Endothelial cell of umbilical vein (primary cell): ENCODE data around the gene PLXNA1. TPM values are rescaled to one million over a fixed set of nuclear protein-coding genes. Genes with fewer than 3 reads are reported as not detected.

ENCODE experiments used
- BruUV-seq: library from RNA; stranded (reverse); fragments of 400-500 nt; replicated peaks from 2 replicates; lab custom pipeline; 2021; lab: Mats Ljungman, UMichigan
- CTCF ChIA-PET: fragments of 300-600, 350-600 bp; sonication (Branson Sonifier 250); formaldehyde crosslinking; loops from one replicate; lab custom pipeline; 2021; ENCODE audit warnings: antibody characterized with exemption, inconsistent platforms; lab: Charles Lee
- POLR2A ChIA-PET: fragments of 300-600, 350-600 bp; sonication (Branson Sonifier 250); formaldehyde crosslinking; loops from one replicate; lab custom pipeline; 2021; ENCODE audit warnings: antibody characterized with exemption, inconsistent platforms; lab: Charles Lee
- DNase-seq: peaks from one replicate; pipeline ENCODE4 v3.0.0-alpha.2; 2011; ENCODE audit warnings: low read depth, low spot score
- FAIRE-seq: peaks from 2 replicates; lab custom pipeline; 2011; peaks lifted over from hg19 to GRCh38; lab: Jason Lieb, UNC
- H2AFZ ChIP-seq: 2 replicates; pipeline ENCODE4 v1.6.0; 2012; ENCODE audit warnings: low read depth, low read length, control low read depth, inconsistent platforms
- H3K27ac ChIP-seq: 2 replicates; pipeline ENCODE4 v1.5.1; 2011; ENCODE audit warnings: low read depth, mild to moderate bottlenecking, control low read depth, low read length, moderate library complexity; ENCODE audit not compliant: insufficient read depth
- H3K27me3 ChIP-seq, 2 experiments: 2 replicates each; pipeline versions ENCODE4 v1.6.0 to v1.6.1; 2011; ENCODE audit warnings: low read length in 2 of 2, mixed read lengths in 1 of 2; ENCODE audit not compliant: control insufficient read depth in 2 of 2, insufficient read depth in 2 of 2
- H3K36me3 ChIP-seq, 2 experiments: 2 replicates in 1 of 2; 3 replicates in 1 of 2; pipeline ENCODE4 v1.5.1; 2011; ENCODE audit warnings: low read length in 2 of 2, mild to moderate bottlenecking in 1 of 2, moderate library complexity in 1 of 2; ENCODE audit not compliant: control insufficient read depth in 2 of 2, insufficient read depth in 2 of 2; ENCODE audit errors: extremely low read depth in 1 of 2
- H3K4me1 ChIP-seq: 3 replicates; pipeline ENCODE4 v1.5.1; 2011; ENCODE audit warnings: mild to moderate bottlenecking, low read length; ENCODE audit not compliant: control insufficient read depth, insufficient read depth; ENCODE audit errors: extremely low read depth
- H3K4me2 ChIP-seq: 2 replicates; pipeline ENCODE4 v1.6.1; 2011; ENCODE audit warnings: low read length, control low read depth, mixed read lengths; ENCODE audit not compliant: insufficient read depth
- H3K4me3 ChIP-seq, 3 experiments: fragments of 200-600 bp in 1 of 3; sonication (generic), shearing (Covaris generic) in 1 of 3; replicated peaks in 1 of 3; 2 replicates each; pipeline ENCODE4 v1.5.1; 2011 to 2016; ENCODE audit warnings: control low read depth in 3 of 3, low read length in 3 of 3, mild to moderate bottlenecking in 2 of 3, inconsistent platforms in 1 of 3, low read depth in 1 of 3, moderate library complexity in 1 of 3; ENCODE audit not compliant: insufficient read depth in 1 of 3
- H3K79me2 ChIP-seq: 2 replicates; pipeline ENCODE4 v1.6.0; 2012; ENCODE audit warnings: low read length, inconsistent platforms; ENCODE audit not compliant: control insufficient read depth, insufficient read depth
- H3K9ac ChIP-seq: replicated peaks from 2 replicates; pipeline ENCODE3; 2011; ENCODE audit warnings: low read length, control low read depth; ENCODE audit not compliant: insufficient read depth; ENCODE audit errors: extremely low read depth
- H3K9me1 ChIP-seq: replicated peaks from 3 replicates; pipeline ENCODE4 v1.6.0; 2011; ENCODE audit warnings: mild to moderate bottlenecking, low read length; ENCODE audit not compliant: control insufficient read depth, insufficient read depth; ENCODE audit errors: extremely low read depth
- H3K9me3 ChIP-seq: replicated peaks from 2 replicates; pipeline ENCODE4 v1.5.1; 2012; ENCODE audit warnings: low read length, inconsistent platforms; ENCODE audit not compliant: control insufficient read depth, insufficient read depth
- H4K20me1 ChIP-seq: replicated peaks from 2 replicates; pipeline ENCODE3; 2011; ENCODE audit warnings: mild to moderate bottlenecking, low read length; ENCODE audit not compliant: control insufficient read depth, insufficient read depth; ENCODE audit errors: extremely low read depth
- CTCF ChIP-seq, 2 donors: IDR thresholded peaks; 1 replicate in 1 of 2; 2 replicates in 1 of 2; pipeline ENCODE4 v1.5.1; 2011; ENCODE audit warnings: low read length in 2 of 2, mild to moderate bottlenecking in 2 of 2, moderate library complexity in 2 of 2, control low read depth in 1 of 2, inconsistent platforms in 1 of 2, low read depth in 1 of 2; ENCODE audit not compliant: insufficient read depth in 1 of 2; ENCODE audit errors: extremely low read depth in 1 of 2
- EZH2 ChIP-seq: IDR thresholded peaks from 2 replicates; pipeline ENCODE4 v1.6.1; 2012; ENCODE audit warnings: borderline replicate concordance, low read depth, mild to moderate bottlenecking, moderate library complexity, low read length, inconsistent platforms; ENCODE audit not compliant: severe bottlenecking
- FOS ChIP-seq: IDR thresholded peaks from 2 replicates; pipeline ENCODE4 v1.6.1; 2011; ENCODE audit warnings: mild to moderate bottlenecking, low read length, moderate library complexity, borderline replicate concordance; ENCODE audit not compliant: insufficient read depth
- GATA2 ChIP-seq: IDR thresholded peaks from 2 replicates; pipeline ENCODE4 v1.7.0; 2011; ENCODE audit warnings: low read depth, mild to moderate bottlenecking, moderate library complexity, mixed read lengths, low read length; ENCODE audit not compliant: insufficient read length, insufficient read depth
- JUN ChIP-seq: IDR thresholded peaks from 2 replicates; pipeline ENCODE4 v1.6.1; 2011; ENCODE audit warnings: borderline replicate concordance, low read depth; ENCODE audit not compliant: insufficient read length, insufficient read depth
- MAX ChIP-seq: IDR thresholded peaks from 2 replicates; pipeline ENCODE4 v1.6.1; 2011; ENCODE audit not compliant: insufficient read depth, insufficient read length
- MYC ChIP-seq: IDR thresholded peaks from one replicate; pipeline ENCODE4 v1.6.1; 2011; ENCODE audit warnings: mild to moderate bottlenecking, low read depth, low read length
- POLR2A ChIP-seq: IDR thresholded peaks from 2 replicates; pipeline ENCODE4 v1.6.1; 2012; ENCODE audit warnings: low read depth, mild to moderate bottlenecking, control low read depth, low read length
- POLR2AphosphoS5 ChIP-seq: IDR thresholded peaks from 2 replicates; pipeline ENCODE4 v1.6.1; 2012; ENCODE audit warnings: low read depth, mild to moderate bottlenecking, control low read depth, low read length, moderate library complexity; ENCODE audit not compliant: insufficient read depth
- dilution Hi-C: fragments of 300-500 bp; cut with MboI; formaldehyde crosslinking; loops from one replicate; pipeline ENCODE4 v1.15.0; 2019; ENCODE audit warnings: low sequenced_read_pairs; ENCODE audit not compliant: extremely low pct_ligation_motif_present
- intact Hi-C: fragments of 100-400 bp; cut with micrococcal nuclease; formaldehyde crosslinking; loops from one replicate; pipeline ENCODE4 v1.10.0; 2022
- polyA plus RNA-seq, 4 experiments: library from polyadenylated mRNA; depleted of rRNA in 3 of 4; stranded (reverse) in 3 of 4; unstranded in 1 of 4; fragments of >200 nt; gene quantifications; 2 replicates each; pipeline versions ENCODE4 v1.2.1 to v1.2.3, GENCODE V29; 2011 to 2012; ENCODE audit warnings: missing spikeins in 1 of 4
- total RNA-seq: library from RNA; stranded (reverse); gene quantifications from 2 replicates; pipeline ENCODE4 v1.2.3, GENCODE V29; 2021

Gene PLXNA1
- total and polyA plus RNA-seq, 2 donors (not counting 3 experiments of a cell fraction or from before 2014, with no cell fraction given), result 14.1 to 18.4 TPM

- Histone ChIP-seq H2AFZ (no peak overlapping the region), H3K4me1 (no peaks in the 10 kb centered on the region), H3K79me2 (no peaks in the 10 kb centered on the region), H3K27me3 (no peaks in the 10 kb centered on the region), H3K36me3 (peaks cover 0 to 3% of the 10 kb centered on the region in 2 experiments), H3K27ac (no peak overlapping the region), H3K9me1 (no peaks in the 10 kb centered on the region), H3K9ac (no peak overlapping the region), H4K20me1 (no peaks in the 10 kb centered on the region), H3K9me3 (no peaks in the 10 kb centered on the region), H3K4me2 (no peak overlapping the region), H3K4me3 (no peak overlapping the region)
- dilution Hi-C loops, result no loop called here
- BruUV-seq, result no TSS peak
- DNase-seq (no peak), FAIRE-seq (no peak)
- intact Hi-C loops, result no loop called here
- TF ChIP-seq GATA2 (no peak), JUN (no peak), POLR2A (no peak), CTCF (IDR thresholded peaks at IDR 0.05; ENCODE audit: extremely low read depth in 1 of 2, insufficient read depth in 1 of 2, low read depth in 1 of 2, low read length in 2 of 2) (no peak), MAX (no peak), FOS (no peak), EZH2 (no peak), POLR2AphosphoS5 (no peak), MYC (no peak)
- CTCF ChIA-PET, result no interaction called here
- POLR2A ChIA-PET, result no interaction called here
Measured at GRCh38 chr3:127016043-127016343, 33.1 kb downstream of the PLXNA1 start.
